NOMO-1 treated with DMSO at 0.1 percent for 48 hours (cell line): ENCODE data around the gene MYLK.

Experiments
- DNase-seq: peaks from one replicate; lab custom pipeline; 2025; ENCODE audit not compliant: unreplicated experiment; lab: John Stamatoyannopoulos, UW

MYLK gene

DNA sequence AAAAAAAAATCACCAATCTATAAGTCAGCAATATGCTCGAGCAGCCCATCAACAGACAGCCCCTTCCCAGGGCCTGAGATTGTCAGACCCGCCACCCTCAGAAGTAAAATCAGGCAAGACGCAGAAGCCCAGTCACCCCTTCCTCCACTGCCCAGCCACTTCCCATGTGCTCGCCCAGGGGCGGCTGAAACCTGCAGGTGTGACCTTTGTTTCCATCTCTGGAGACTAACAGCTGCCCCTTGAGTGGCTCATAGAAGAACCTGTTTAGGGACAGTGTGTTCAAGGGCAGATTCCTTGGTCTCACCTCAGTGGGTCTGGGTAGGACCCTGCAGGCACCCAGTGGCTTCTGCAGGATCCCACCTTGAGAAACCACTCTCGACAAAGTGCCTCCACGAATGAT lies 105.6 kb downstream of the MYLK start:
- no peak for DNase-seq

DNA sequence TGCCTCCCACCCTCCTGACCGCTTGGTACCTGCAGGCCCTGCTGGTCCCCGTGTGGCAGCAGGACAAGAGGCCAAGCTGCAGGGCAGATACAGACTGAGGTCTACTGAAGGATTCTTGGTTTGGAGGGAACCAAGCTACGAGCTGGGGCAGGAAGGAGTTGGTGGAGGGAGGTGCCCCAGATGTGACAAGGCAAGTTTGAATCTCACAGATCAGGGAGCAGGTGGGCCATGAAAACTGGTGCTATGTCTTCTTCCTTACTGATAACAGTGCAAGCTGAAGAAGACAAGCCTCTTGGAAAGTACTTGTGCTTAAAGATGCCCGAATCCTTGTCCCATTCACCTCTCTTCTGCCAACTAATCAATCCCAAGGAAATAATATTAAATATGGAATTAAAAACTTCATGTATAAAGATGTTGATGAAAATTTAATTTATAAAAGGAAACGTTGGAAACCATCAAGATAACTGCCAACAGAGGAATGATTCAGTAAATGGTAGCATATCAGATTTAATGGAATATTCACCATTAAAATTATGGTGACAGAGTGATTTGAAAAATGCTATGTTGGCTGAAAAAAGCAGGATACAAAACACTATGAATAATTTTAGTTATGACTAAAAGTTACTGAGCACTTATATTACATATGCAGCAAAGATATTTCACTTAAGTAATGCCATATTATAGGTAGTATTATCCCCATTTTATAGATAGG lies 107.9 kb downstream of the MYLK start:
- no peak for DNase-seq

DNA sequence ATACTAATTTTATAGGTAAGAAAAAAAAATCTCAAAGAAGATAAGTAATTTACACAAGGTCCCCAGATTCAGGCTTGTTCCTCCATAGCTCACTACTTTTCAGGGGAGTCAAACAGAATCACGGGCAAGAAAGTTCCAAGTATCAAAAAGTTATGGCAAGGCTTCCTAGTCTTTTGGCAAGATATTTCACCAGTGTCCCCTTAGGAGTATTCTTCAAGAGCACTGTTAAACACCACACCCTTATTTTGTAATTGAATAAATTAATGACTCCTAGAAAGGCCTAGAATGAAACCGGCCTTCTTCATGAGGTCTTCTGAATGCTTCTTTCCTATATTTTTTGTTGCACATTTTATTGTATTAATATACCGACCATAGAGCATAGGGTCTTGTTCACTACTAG lies 109.7 kb downstream of the MYLK start:
- DNase-seq = no peak

DNA sequence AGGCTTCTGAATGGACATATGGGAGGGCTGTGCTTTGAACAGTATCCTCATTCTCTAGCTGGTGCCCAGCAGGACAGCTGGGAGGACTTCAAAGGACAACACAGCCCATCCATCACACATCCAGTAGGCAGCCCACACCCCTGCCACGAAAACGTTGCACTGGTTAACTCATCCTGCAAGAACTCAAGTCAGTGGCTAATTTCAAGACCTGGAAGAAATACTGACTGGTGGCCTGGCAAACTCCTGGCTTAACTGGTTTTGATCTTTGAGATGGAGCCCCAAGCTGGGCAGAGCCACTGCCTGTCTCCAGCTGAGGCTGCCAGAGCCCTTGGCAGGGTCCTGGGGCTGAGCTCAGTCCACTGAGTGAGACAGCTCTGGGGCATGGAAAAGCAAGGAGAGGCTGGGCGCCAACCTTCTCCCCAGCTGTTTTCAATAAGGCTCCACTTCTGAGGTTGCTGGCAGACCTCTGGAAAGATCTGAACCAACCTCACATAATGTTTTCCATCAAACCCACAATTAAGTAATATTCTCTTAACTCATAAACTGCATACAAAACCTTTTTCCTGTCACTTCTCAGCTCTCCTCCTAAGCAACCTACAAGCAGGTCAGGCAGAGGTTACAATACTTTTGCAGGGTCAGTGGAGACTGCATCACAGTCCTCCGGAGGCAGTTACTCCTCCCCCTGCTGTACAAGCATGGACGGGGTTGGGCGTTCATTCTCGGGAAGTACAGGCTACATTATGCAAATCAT lies 110.3 kb downstream of the MYLK start:
- no peak for DNase-seq

DNA sequence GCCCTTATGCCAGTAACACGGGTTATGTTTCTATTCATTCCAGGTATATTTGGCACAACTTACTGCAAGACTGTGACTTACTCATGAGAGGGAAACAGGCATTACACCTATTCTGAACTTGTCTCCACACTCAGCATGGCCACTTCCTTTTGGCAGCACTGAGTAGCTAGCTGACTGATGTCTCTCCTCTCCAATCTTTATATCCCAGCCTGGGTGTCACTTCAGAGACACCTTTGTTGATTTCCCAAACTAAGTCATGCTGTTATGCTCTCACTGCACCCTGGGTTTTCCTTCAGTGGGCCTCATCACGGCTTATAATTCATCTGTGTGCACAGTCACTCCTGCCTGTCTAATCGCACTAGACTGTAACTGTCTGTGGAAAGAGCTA lies 114.8 kb downstream of the MYLK start:
- DNase-seq = no peak

DNA sequence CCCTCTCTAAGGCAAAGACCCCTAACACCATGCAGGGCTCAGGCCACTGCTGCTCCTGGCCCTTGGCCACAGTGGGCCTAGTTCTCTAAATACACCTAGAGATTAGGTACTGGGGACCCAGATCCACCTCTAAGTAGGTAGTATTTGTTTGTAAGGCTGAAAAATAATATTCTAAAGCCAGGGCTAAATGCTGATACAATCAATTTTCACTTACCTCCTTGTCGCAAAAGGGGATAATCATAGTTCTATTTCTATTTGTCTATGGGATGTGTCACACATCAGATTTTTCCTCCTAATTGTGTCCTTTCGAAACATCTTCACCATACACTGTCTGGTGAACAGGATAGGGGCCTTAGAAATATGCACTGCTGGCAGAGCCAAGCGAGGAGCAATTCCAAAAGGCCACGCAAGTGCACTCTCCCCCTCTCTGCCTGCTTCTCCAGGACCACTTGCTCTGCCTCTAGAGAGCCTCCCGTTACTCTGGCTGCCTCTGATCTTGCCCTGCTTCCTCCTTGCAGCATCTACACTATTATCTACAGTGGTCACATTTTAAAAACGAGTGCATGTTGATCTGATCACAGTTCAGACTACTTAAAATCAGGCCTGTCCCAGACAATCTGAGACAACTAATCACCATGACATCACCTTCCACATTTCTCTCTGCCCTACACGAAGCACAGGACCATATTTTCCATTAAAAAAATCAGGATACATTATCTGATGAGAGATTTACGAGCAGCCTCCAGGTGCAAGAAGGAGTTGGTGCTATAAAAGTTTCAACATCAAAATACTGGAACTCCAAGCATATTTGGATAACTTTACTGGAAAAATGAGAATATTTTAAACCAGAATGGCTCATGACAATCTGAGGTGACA lies 115.4 kb downstream of the MYLK start:
- DNase-seq = no peak

DNA sequence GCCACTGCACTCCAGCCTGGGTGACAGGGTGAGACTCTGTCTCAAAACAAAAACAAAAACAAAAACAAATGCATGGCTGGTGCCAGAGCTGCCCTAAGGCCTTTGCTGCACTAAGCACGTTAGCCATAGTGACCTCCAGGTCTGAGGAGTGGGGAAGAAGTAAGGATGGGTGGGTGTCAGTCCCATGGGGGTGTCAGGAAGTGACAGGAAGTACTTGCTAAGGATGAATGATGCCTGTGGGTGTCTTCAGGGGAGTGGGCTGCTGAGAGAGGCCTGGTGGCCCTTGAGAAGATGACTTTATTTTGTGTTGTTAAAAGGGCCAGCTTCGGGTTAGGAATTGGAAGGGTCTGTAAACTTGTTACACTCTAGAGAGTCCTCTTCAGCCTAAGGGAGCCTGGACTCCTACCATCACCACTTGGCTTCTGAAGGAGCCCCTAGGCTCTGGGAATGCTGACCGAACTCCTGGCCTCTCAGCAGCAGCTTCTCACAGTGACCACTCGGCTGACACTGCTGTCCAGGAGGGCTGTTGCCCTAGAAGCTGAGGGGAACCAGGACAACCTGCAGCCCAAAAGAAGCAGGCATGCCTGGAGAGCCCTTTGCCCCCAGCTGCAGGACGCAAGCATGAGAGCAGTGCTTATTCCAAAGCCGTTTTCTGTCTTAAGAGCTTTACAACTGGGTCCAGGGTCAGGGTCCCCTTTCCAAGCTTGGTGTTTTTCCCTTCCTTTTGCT lies 116.4 kb downstream of the MYLK start:
- no peak for DNase-seq

DNA sequence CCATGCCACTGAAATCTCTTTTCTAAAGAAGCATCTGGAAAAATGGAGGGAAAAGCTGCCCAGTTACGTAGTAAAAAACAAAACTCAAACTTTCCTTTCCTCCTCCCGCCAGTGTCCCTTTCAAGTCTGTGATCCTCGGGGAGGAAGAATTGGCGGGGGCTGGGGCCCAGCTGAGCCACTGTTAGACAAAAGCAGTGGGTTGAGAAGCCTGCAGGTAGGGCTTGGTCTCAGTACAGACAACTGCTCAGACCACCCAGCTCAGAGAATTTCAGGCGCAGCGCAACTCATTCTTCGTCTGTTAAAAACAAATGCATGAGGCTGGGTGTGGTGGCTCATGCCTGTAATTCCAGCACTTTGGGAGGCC lies 117.1 kb downstream of the MYLK start:
- no peak for DNase-seq

DNA sequence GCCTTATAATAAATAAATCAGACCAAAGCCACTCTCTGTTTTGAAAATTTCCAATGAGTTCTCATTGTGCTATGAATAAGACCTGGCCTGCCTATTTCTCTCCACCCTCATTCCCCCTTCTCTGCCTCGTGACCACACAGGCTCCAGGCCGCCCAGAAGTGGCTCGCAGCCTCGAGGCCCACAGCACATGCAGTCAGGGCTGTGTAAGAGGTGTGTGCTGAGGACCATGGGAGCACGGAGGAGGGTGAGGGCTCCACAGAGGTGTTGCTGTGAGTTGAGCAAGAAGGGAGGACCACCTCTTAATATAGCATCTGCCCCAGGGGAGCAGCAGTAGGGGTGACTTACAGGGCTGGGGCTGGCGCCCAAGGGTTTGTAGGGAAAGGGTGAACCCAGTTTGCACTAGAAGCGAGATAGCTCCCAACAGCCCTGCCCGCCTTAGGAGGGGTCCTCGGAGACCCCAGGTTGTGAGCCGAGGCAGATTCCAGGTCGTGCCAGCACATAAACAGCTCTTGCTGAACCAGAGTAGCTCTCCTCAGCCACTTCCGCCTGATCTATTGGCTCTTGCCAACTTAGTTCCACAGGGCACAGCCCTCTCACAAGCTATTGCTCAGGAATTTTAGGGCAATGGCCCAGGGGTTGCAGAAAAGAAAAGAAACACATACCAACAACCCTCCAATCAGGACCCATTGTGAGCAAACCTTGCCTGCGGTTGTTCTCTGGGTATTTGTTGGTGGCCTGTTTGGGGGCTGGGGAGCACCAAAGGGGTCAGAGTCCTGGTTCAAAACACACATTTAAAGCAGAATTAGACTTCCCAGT lies 117.7 kb downstream of the MYLK start:
- DNase-seq = no peak

DNA sequence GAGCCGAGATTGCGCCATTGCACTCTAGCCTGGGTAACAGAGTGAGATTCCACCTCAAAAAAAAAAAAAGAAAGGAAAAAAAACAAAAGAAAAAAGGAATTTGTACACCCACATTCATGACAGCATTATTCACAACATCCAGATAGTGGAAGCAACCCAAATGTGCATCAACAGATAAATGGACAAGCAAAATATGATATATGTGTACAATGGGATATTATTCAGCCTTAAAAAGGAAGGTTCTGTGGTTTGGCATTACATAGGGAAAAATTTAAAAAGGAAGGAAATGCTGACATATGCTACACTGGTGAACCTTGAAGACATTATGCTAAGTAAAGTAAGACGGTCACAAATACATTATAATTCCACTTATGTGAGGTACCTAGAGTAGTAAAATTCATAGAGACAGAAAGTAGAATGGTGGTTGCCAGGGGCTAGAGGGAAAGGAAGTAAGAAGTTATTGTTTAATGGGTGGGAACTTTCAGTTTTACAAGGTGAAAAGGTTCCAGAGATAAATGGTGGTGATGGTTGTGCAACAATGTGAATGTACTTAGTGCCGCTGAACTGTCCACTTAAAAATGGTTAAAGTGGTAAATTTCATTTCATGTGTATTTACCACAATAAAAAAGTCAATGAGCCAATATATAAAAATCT lies 118.5 kb downstream of the MYLK start:
- DNase-seq = peak; percentile 32

DNA sequence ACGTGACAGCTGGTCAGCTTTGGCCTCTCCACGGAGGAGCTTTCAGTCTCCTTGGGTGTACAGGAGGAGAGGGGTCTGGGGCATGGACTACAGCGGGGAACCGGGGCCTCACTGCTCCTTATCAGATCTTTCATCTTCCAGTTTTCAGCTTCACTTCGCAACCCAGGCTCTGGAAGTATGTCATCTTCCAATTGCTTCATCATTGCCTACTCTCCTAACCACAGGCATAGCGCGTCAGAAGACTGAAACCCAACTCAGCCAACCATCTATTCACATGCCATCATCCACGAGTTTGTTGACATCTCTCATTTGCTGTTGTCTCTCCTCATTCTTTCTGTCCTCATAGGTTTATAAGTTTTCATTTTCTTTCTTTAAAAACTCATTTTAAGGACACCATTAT lies 119.5 kb downstream of the MYLK start:
- DNase-seq = no peak

DNA sequence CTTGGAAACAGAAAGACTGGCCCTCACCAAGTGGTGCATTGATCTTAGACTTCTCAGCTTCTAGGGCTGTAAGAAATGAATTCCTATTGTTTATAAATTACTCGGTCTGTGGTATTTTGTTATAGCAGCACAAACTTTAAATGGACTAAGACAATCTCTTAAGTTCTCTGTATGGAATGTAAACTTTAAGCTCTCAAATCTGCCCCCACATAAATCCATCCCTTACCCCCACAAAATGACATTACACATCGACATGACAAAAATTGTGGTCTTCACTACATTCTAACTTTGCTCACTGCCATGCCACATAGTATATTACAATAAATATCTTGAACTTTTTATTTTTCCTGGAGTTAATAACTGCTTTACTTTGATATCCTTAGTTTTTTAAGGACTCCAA lies 121.3 kb downstream of the MYLK start:
- DNase-seq = no peak

DNA sequence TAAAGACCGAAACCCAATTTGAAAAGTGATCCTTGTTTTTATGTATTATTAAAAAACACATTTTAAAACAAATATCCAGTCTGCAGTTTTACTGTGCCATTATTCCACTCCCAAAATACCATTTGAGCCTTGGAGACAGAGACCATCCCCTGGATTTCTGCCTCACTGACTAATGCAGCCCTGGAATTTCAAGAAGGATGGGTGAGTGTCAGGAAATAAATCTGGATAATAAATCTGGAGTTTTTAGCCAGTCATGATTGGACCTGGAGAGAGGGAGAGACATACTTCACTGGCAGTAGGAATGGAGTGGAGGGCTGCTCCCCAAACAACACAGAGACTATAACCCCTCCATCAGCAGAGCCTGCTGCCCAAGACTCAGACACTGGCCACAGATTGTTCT lies 123.3 kb downstream of the MYLK start:
- no peak for DNase-seq

DNA sequence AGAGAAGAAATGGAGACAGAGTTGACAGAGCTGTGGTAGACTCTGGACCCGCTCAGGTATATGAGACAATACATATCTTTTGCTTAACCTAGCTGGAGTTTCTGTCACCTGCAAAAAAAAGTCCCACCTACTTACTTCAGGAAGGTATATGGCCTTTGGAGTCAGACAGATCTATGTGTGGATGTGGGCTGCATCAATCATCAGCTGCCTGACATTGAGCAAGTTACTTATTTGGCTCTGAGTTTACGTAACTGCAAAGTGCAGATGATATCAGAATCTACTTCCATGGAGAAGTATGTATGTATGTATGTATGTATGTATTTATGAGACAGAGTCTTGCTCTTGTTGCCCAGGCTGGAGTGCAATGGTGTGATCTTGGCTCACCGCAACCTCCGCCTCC lies 124.3 kb downstream of the MYLK start:
- no peak for DNase-seq

DNA sequence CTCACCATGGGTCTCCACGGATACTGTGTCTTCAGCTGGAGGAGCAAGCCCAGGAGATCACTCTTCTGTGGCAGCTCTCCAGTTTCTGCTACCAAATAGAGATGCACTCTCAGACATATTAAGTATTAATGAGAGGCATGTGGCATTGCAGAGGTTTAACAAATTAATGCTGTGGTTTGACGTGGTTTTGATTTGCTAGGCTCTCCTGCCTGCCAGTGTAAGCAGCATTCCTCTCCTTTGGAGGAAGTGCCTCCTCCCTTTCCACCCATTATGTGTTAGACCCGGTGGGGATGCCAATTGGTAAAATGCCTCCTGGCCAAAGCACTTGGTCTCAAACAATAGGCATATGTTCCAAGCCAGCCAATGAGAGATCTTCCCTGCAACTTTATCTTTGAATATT lies 124.8 kb downstream of the MYLK start:
- DNase-seq = no peak

DNA sequence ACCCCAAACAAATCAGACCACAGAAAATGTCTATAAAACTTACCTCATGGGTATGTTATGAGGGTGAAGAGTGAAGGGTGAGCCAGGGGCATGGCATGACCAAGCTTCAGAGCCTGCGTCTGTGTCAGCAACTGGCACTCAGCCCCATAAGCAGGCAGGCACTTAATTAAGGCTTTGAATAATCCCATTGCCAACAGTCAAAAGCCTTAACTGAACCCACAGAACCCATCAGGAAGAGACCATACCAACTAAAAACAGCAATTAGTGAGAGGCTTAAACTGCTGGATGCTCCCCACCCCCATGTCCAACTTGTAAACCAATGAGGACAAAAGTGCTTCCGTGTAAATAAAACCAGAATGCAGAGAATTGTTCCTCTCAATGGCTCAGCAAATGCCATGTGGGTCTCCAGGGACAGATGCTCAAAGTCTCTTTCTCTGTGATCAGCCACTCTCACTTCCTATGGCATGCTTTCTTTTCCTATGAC lies 126.0 kb downstream of the MYLK start:
- DNase-seq = no peak

DNA sequence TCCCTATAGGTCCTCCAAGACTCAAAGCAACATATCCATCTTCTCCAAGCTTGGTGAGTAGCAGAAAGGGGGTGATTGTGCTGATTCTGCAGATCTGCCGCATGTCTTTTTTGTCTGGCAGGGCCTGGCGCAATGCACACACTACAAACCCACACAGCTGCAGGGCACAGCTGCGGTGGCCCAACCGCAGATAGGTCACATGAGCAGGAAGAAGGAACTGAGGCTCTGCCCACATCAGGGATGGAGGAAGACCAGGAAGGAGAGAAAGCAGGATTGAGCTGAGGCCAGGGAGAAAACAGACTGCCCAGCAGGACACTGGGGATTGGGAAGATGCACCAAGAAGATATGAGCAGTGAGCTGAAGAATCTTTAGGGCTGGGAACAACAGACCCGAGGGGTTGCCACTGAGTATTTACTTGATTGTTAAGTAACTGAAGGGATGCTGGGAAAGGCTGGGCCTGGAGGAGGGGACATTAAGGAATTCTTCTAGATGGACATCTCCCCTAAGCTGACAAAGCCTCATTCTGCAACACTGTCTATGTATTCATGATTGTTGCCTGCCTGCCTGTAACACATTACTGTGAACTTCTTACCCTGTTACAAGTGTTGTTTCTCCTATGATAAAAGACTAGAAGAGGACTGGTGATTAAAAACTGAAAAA lies 126.7 kb downstream of the MYLK start:
- peak; percentile 68 for DNase-seq

DNA sequence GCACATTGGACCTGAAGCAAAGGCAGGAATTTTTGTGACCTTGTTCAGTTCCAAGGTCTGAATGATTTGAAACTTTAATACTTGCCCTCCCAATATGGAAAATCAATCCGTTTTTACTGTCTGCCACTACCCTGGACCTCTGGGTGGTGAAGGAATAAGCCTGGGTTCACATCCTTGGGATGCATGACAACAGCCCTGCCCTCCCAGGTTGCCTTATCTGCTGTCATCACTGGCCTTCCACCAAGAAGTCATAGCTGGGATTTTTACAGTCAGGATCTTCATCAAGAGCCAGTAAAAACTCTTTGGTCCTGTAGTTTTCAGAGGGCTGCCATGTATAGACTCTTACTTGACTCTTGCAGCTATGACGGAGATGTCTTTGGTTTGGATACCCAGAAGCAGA lies 128.6 kb downstream of the MYLK start:
- DNase-seq = no peak

DNA sequence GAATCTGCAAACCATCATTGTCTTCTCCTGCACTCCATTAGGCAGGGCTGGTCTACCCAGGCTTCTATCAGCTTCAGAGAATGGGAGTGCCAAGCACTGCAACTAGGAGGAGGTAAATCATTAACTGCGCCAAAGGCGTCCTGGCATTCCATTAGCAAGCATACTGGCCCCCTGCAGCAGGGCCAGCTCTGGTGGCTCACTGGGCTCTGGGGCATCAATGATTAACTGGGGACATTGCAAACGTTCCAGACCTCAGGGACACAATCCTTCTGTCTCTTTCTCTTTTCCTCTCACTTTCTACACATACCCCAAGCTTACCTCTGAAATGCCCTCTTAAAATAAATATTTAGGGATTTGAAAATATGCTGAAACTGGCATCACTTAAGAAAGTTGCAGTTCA lies 129.0 kb downstream of the MYLK start:
- DNase-seq = no peak
